Mucosa of rectum (tissue), 2 donors: Measurements from ENCODE around the gene IGFBP7.

Experiments
- H3K27ac ChIP-seq, 2 donors: one replicate each; pipeline ENCODE4 v1.7.0; 2013; ENCODE audit warnings: inconsistent platforms in 2 of 2, low read depth in 2 of 2, low read length in 2 of 2
- H3K27me3 ChIP-seq, 2 donors: one replicate each; pipeline ENCODE4 v1.7.0; 2013; ENCODE audit warnings: low read length in 2 of 2; ENCODE audit not compliant: control insufficient read depth in 2 of 2, insufficient read depth in 2 of 2
- H3K36me3 ChIP-seq, 2 donors: one replicate each; pipeline ENCODE4 v1.7.0; 2013; ENCODE audit warnings: low read length in 2 of 2; ENCODE audit not compliant: control insufficient read depth in 2 of 2, insufficient read depth in 2 of 2
- H3K4me1 ChIP-seq, 2 donors: one replicate each; pipeline ENCODE4 v1.7.0; 2013; ENCODE audit warnings: low read length in 2 of 2, mild to moderate bottlenecking in 1 of 2; ENCODE audit not compliant: control insufficient read depth in 2 of 2, insufficient read depth in 2 of 2
- H3K4me3 ChIP-seq, 2 donors: one replicate each; pipeline ENCODE4 v1.7.0; 2013; ENCODE audit warnings: low read length in 2 of 2
- H3K9ac ChIP-seq, 2 donors: one replicate each; pipeline ENCODE4 v1.7.0; 2013; ENCODE audit warnings: low read length in 2 of 2, low read depth in 1 of 2, mild to moderate bottlenecking in 1 of 2
- H3K9me3 ChIP-seq, 2 donors: one replicate each; pipeline ENCODE4 v1.7.0; 2013; ENCODE audit warnings: low read length in 2 of 2; ENCODE audit not compliant: control insufficient read depth in 2 of 2
- donor health status: healthy.
- donor health status: Normal muscosa, but diverticular disease.

The IGFBP7 gene

DNA sequence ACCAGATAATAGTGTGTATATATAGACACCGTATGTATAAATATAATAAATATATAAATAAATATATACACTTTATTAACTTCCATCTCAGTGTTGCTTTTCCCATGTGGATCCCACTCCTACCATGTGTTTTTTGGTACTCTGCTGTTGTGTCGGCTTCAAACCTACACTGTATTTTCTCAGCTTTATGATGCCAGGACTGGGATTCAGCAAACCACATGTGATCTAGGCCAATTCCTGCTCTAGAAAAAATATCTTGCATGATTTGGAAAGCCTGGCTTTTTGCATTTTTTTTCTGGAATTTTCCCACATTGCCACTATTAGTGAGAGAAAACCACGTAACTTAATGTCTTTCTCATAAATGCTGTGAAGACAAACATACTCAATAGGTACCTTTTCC, 75.7 kb downstream of the IGFBP7 start:
- H3K36me3 ChIP-seq, result peaks cover 20 to 30% of the 10 kb centered on the region in 2 donors
- H3K4me1 ChIP-seq, result no peaks in the 10 kb centered on the region
- no peak overlapping the region for H3K27ac ChIP-seq
- no peaks in the 10 kb centered on the region for H3K27me3 ChIP-seq
- no peak overlapping the region for H3K4me3 ChIP-seq
- no peaks in the 10 kb centered on the region for H3K9me3 ChIP-seq
- no peak overlapping the region for H3K9ac ChIP-seq

DNA sequence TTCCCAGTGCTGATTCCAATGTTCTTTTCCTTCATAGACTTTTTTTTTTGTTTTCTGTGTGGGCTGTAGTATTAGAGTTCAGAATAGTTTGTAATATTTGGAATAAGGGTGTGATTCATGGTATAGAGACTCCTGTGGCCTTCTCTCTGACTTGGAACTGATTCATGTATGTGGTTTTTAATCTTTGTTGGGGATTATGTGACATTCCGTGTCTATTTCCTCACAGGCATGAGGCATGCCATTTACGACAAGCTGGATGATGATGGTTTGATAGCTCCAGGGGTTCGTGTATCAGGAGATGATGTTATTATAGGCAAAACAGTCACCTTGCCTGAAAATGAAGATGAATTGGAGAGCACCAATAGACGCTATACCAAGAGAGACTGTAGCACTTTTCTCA, 87.1 kb downstream of the IGFBP7 start:
- Histone ChIP-seq H3K4me1 (no peaks in the 10 kb centered on the region), H3K27me3 (no peaks in the 10 kb centered on the region), H3K27ac (no peak overlapping the region), H3K9me3 (no peaks in the 10 kb centered on the region), H3K4me3 (no peak overlapping the region), H3K36me3 (peaks cover 76 to 80% of the 10 kb centered on the region in 2 donors), H3K9ac (no peak overlapping the region)

DNA sequence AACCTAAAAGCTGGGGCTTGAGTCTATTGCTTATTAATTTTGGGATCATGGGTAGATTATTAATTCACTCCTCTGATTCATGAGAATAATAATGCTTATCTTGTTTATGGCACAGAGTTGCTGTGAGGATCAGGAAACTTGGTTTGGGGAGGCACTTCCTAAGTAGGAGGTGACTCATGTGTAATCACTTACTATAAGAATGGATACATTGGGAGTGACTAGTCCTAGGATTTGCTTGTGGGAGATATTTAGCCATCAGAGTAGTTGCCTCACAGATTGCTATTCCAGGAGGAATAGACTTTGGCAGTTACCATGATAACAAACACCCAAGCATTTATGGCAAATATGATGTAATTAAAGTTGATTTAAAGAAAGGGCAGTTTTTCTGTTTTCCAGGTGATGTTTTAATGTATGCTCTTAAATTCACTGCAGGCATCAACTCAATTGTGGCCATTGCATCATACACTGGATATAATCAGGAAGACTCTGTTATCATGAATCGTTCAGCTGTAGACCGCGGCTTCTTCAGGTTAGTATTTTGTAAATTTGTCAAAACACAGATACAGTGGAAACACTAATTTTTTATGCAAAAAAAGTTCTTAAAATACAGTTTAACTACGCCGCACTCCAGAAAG, 89.6 kb downstream of the IGFBP7 start:
- Histone ChIP-seq H3K27me3 (no peaks in the 10 kb centered on the region), H3K27ac (no peak overlapping the region), H3K36me3 (peaks cover 78 to 84% of the 10 kb centered on the region in 2 donors), H3K4me3 (no peak overlapping the region), H3K4me1 (no peaks in the 10 kb centered on the region), H3K9me3 (no peaks in the 10 kb centered on the region), H3K9ac (no peak overlapping the region)

DNA sequence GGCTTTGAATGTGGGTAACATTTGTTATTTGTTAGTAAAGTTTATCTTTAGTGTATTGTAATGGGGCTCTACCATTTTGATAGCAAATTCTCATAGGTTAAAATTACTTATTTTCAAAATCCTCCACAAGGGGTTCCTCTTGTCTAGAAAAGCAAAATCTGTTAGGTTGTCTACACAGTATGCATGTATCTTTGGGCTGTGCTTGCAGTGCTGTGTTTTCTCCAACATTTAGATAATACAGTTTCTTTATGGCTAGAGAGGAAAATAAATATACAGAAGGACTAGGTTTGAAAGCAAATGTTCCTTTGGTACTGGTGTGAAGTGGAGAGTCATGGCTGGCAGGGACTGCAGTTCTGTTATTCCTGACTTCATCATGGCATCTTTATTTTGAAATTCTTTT, 91.2 kb downstream of the IGFBP7 start:
- peaks cover 74 to 80% of the 10 kb centered on the region in 2 donors for H3K36me3 ChIP-seq
- no peaks in the 10 kb centered on the region for H3K4me1 ChIP-seq
- no peak overlapping the region for H3K27ac ChIP-seq

DNA sequence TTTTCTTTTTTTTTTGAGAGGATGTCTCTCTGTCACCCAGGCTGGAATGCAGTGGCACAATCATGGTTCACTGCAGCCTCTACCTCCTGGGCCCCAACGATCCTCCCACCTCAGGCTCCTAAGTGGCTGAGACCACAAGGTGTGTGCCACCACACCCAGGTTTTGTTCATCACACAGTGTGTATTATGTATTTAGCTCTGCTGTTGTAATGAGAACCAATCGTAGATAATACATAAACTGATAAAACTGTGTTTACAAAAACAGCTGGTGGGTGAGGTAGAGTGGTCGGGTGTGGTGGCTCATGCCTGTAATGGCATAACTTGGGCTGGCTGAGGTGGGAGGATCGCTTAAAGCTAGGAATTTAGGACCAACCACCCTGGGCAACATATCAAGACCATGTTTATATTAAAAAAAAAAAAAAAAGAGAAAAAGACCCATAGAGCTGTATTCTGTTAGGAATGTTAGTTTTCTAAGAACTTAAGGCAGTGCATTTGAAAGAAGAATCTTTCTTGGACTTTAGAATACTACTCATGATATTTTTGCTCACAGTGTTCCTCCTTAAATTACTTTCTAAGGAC, 96.6 kb downstream of the IGFBP7 start:
- Histone ChIP-seq H3K4me3 (no peak overlapping the region), H3K36me3 (peaks cover 54 to 66% of the 10 kb centered on the region in 2 donors), H3K4me1 (no peaks in the 10 kb centered on the region), H3K9me3 (no peaks in the 10 kb centered on the region), H3K27me3 (no peaks in the 10 kb centered on the region), H3K27ac (no peak overlapping the region), H3K9ac (no peak overlapping the region)

More for the DNA sequence above, 91.2 kb downstream of the IGFBP7 start:
- no peaks in the 10 kb centered on the region for H3K9me3 ChIP-seq
- no peaks in the 10 kb centered on the region for H3K27me3 ChIP-seq
- no peak overlapping the region for H3K9ac ChIP-seq
- H3K4me3 ChIP-seq, result no peak overlapping the region

DNA sequence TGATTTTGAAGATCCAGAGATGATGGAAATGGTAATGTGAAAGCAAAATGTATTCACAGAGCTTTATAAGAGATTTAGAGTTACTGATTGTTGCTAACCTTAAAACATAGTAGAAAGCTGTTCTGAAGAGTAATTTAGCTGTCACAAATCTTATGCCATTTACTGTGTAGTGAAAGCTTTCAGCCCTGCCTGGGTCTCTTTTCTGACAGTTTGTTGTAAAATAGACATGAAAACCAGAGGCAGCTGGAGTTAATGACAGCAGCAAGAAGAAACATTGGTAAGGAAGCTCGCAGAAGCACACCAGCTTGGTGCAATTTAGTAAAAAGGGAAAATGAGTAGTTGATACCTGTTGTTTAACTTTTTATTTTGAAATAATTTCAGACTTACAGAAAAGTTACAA, 110.4 kb downstream of the IGFBP7 start:
- no peaks in the 10 kb centered on the region for H3K27me3 ChIP-seq
- peaks cover 58 to 59% of the 10 kb centered on the region in 2 donors for H3K36me3 ChIP-seq

DNA sequence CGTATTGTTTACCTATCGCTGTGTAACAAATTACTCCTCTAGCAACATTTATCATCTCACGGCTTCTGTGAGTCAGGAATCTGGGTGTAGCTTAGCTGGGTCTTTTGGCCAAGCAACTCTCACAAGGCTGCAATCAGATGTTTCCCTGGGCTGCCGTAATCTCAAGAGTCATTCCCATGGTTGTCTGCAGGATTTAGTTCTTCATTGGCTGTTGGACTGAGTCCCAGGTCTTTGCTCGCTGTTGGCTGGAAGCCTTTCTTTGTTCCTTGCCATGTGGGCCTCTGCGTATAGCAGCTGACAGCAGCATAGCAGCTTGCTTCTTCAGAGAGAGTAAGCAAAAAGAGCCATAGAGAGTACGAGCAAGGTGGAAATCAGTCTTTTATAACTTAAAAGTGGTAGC, 114.7 kb downstream of the IGFBP7 start:
- Histone ChIP-seq H3K9ac (no peak overlapping the region), H3K36me3 (peaks cover 57 to 58% of the 10 kb centered on the region in 2 donors), H3K4me3 (no peak overlapping the region), H3K4me1 (no peaks in the 10 kb centered on the region), H3K27ac (peak overlapping the region in 1 of 2 donors; percentile 23), H3K27me3 (no peaks in the 10 kb centered on the region), H3K9me3 (no peaks in the 10 kb centered on the region)

More for the DNA sequence above, 110.4 kb downstream of the IGFBP7 start:
- H3K4me1 ChIP-seq, result no peaks in the 10 kb centered on the region
- no peak overlapping the region for H3K4me3 ChIP-seq
- H3K9me3 ChIP-seq, result no peaks in the 10 kb centered on the region
- no peak overlapping the region for H3K9ac ChIP-seq
- no peak overlapping the region for H3K27ac ChIP-seq

DNA sequence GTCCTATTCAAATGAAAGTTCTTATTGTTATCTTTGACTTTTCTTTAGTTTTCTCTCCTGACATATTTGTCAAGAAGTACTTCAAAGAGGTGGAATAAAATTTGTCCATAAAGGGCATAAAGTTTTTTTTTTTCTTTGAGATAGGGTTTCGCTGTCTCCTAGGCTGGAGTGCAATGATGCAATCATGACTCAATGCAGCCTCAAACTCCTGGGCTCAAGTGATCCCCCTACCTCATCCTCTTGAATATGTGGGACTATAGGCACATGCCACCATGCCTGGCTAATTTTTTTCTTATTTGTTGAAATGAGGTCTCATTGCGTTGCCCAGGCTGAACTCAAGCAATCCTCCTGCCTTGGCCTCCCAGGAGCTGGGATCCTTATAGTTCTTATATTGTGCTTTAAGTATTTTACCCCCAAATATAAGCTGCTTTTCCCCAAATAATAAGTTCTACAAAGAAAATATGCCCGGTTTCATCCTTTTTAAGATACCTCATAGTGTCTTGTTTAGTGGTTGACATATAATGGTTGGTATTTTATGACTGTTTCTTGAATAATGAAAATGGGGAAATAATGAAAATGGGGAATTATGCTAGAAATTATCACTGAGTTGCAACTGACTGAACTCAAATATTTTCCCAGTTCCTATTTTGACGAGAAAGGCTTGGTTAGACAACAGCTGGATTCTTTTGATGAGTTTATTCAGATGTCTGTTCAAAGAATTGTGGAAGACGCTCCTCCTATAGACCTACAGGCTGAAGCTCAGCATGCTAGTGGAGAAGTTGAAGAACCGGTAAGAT, 119.9 kb downstream of the IGFBP7 start:
- no peaks in the 10 kb centered on the region for H3K27me3 ChIP-seq
- no peaks in the 10 kb centered on the region for H3K4me1 ChIP-seq
- H3K4me3 ChIP-seq, result no peak overlapping the region
- no peak overlapping the region for H3K9ac ChIP-seq
- H3K9me3 ChIP-seq, result no peaks in the 10 kb centered on the region
- no peak overlapping the region for H3K27ac ChIP-seq
- peaks cover 55 to 66% of the 10 kb centered on the region in 2 donors for H3K36me3 ChIP-seq

DNA sequence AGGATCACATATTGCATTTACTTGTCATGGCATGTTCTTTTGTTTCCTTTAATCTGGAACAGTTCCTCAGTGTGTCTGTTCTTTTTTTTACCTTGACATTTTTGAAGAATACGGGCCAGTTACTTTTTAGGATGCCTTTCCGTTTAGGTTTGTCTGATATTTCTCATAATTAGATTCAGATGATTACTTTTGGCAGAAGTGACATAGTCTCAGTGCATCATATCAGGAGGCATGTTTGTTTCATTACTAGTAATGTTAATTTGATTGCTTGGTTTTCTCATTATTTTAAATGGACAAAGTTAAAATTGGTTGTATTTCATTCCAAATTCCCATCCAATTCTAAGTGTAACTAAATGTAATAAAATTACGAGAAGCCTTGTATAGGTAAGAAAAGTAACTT, 123.2 kb downstream of the IGFBP7 start:
- Histone ChIP-seq H3K27me3 (no peaks in the 10 kb centered on the region), H3K9ac (no peak overlapping the region), H3K27ac (no peak overlapping the region), H3K4me1 (no peaks in the 10 kb centered on the region), H3K9me3 (no peaks in the 10 kb centered on the region), H3K4me3 (no peak overlapping the region), H3K36me3 (peaks cover 40 to 55% of the 10 kb centered on the region in 2 donors)

DNA sequence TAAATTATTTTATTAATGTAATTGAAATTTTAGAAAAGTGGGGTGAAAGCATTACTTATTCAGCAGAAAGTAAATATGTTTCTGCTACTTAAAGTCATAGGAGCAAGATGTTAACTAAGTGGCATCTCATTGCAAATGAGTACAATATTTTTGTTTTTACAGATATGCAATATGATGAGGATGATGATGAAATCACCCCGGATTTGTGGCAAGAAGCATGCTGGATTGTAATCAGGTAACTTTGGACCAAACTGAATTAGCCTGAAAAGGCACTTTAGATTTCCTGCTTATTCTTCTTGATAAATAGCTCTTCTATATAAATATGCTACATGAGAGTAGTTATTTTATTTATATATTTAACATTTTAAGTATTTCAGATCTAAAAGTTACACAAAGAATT, 124.0 kb downstream of the IGFBP7 start:
- Histone ChIP-seq H3K9ac (no peak overlapping the region), H3K27ac (no peak overlapping the region), H3K9me3 (no peaks in the 10 kb centered on the region), H3K36me3 (peaks cover 34 to 48% of the 10 kb centered on the region in 2 donors), H3K4me3 (no peak overlapping the region), H3K27me3 (no peaks in the 10 kb centered on the region), H3K4me1 (no peaks in the 10 kb centered on the region)
